NCI-H2196 (cell line): ENCODE results near the gene TSPAN10.

ENCODE experiments used
- DNase-seq: peaks from one replicate; lab custom pipeline; 2025; ENCODE audit not compliant: unreplicated experiment; lab: John Stamatoyannopoulos, UW

The TSPAN10 gene

DNA sequence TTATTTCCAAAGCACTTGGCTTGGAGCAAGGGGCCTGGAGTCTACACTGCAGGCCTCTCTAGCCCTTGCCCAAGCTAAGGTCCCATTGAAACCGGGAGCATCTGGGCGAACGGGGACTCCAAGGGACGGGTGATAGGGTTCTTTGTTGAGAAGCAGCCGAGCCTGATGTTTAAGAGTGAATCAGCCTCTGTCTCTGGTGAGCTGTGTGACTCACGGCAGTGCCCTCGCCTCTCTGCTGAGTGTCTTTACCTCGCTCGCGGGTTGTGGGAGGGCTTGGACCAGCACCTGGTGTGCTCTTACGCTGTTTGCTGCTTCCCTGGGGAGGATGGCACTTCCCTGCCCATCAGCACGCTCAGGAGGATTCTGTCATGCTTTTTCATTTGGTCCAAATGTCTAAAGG, 48.1 kb downstream of the TSPAN10 start:
- peak; percentile 39 for DNase-seq

DNA sequence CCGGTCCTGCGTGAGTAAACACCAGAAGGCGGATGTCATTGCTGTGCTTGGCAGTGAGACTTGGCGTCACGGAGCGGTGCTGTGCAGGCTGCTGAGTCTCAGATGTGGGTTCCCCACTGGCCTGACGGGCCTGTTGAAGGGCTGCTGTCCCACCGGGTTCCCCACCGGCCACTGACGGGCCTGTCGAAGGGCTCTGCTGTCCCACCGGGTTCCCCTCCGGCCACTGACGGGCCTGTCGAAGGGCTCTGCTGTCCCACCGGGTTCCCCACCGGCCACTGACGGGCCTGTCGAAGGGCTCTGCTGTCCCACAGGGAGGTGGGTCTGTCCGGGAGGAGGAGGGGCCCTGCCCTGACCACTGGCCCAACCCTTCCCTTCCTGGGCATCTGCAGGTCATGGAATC, 49.6 kb downstream of the TSPAN10 start:
- DNase-seq = no peak

DNA sequence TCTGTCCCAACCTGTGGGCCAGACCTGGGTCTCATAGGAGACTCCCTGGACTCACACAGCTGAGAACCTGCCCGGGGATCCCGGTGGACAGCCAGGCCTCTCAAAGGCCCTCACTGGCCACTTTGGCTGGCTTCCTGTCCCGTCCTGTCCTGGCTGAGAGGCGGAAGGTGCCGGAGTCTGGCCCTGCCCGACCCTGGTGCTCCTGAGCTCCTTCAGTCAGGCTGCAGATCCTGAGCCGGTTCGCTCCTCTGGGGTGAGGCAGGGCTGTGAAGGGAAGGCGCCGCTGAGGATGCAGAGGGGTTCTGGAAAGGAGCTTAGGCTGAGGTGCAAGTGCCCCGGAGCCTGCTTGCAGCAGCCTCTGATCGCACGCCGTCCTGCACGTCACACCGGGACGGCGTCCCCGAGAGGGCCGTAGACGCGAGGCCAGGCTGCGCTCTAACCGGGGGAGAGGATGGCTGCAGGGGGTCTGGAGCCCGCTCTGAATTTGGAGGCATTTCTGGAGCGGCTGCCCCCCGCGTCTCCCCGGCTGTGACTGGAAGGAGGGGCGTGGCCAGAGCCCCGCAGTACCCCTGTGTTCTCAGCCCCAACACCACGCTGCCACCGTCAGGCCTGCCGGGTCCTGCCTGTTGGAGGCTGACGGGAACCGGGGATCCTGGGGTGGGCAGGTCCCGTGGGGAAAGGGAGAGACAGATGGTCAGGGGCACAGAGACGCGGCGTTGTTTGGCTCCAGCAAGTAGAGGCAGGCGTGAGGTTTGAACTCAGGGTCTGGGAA, 51.0 kb downstream of the TSPAN10 start:
- no peak for DNase-seq

DNA sequence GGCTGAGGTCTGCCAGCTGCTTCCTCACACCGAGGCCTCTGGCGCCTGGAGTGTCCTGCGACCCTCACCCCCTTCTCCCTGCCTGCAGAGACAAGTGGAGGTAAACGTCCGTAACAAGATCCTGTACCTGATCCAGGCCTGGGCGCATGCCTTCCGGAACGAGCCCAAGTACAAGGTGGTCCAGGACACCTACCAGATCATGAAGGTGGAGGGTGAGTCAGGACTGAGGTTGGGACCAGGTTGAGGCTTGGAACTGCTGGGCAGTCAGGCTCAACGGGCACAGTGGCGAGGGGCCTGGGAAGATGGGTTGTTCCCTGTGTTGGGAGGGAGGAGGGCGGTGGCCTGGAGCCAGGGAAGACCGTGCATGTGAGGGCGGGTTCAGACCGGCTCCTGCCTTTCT, 51.6 kb downstream of the TSPAN10 start:
- DNase-seq = no peak

DNA sequence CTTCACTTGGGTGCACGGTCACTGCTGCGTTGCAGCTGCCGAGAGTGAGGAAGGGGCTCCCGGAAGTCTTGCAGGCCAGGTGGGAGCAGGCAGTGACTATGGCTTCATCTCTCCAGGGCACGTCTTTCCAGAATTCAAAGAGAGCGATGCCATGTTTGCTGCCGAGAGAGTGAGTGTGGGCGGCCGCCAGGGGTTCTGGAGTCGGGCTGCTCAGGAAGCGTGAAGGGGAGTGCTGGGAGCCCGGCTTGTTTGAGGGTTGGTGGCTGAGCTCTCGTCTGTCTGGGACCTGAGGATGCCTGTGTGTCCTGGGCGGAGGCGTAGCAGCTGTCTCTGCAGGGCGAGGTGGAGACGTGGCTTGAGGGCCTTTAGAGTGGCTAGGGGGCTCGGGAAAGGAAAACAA, 53.1 kb downstream of the TSPAN10 start:
- no peak for DNase-seq

DNA sequence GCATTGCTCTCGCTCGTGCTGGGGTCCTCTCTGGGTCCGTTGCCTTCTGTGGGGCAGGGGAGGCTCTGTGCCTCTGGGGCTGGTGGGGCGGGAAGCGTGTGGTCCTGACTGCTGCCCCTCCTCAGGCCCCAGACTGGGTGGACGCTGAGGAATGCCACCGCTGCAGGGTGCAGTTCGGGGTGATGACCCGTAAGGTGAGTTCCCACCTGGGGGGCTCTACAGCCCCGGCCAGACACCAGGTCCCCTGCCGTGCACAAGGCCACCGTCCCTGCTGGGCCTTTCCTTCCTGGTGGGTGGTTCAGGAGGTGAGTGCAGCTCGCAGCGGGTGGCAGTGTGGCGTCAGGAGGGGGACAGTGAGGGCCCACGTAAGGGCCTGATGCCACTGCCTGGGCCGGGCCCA, 53.6 kb downstream of the TSPAN10 start:
- DNase-seq = no peak

DNA sequence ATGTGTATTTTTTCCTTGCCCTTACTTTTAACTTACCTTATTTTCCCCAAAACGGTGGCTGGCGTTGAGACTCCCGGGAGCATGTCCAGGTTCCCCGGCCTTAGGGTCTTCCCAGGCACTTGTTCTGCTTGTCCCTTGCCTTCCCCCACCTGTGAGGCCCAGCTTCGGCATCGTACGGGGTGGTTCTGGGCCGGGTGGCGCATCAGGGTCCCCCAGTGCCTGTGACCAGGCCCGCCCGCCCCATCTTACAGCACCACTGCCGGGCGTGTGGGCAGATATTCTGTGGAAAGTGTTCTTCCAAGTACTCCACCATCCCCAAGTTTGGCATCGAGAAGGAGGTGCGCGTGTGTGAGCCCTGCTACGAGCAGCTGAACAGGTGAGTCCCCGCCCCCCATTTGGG, 54.2 kb downstream of the TSPAN10 start:
- no peak for DNase-seq

DNA sequence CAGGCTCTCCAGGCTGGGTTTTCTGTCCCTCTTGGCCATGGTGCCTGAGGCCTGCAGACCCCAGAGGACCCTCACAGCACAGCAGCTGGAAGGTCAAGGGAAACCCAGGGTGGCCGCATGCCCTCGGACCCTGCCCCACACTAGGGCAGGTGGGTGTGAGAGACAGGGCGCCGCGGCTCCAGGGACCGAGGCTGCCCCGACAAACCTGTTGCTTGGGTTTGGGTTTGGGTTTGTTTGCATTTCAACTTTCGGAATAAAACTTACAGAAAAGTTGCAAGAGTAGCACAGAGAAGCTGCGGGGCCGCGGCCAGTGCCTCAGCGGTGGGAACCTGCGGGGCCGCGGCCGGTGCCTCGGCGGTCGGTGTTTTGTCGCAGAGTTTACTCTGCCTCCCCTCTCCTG, 54.6 kb downstream of the TSPAN10 start:
- DNase-seq = no peak

DNA sequence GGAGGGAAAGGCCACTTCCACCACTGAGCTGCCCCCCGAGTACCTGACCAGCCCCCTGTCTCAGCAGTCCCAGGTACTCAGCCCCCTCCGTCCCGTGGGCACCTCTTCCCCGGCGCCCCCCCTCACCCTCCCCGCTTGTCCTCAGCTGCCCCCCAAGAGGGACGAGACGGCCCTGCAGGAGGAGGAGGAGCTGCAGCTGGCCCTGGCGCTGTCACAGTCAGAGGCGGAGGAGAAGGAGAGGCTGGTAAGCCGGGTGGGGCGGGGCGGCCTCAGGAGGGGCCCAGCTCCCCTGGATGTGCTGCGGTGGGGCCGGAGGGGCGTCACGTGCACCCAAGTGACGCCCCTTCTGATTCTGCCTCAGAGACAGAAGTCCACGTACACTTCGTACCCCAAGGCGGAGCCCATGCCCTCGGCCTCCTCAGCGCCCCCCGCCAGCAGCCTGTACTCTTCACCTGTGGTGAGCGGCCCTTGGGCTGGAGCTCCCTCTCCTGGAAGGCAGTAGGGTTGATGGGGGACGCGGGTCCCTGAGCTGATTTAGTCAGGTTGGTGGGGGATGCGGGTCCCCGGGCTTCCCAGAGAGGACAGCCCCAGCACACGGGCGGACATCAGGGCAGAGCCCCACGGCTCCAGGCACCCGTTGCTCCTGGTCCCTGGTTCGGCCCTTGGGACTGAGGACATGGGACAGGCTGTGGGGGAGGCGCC, 56.7 kb downstream of the TSPAN10 start:
- no peak for DNase-seq

DNA sequence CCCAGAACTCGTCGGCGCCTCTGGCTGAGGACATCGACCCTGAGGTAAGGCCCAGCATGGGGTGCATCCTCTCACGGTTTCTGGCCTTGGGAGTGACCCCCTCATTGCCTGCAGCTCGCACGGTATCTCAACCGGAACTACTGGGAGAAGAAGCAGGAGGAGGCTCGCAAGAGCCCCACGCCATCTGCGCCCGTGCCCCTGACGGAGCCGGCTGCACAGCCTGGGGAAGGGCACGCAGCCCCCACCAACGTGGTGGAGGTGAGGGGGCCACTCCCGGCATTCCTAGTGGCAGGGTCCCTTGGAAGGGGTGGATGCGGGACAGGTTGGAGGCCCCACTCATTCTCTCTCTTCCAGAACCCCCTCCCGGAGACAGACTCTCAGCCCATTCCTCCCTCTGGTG, 57.8 kb downstream of the TSPAN10 start:
- no peak for DNase-seq

DNA sequence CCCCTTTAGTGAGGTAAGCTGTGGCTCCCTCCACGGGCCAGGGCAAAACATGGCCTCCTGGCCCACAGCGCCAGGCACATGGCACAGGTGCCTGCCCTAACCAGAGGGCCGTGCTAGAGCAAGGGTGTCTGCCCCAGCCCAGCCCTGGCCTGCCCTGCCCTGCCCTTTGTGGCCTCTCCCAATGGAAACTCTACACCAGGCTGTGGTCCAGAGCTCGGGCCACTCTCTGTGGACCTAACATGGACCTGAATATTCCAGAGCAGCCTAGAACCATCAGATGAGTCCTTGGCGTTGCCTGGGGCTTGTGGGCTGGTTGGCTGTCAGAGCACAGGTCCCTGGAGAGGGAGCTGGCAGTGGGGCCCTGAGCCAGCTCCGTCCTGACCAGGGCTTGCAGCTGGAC, 58.2 kb downstream of the TSPAN10 start:
- DNase-seq = no peak

DNA sequence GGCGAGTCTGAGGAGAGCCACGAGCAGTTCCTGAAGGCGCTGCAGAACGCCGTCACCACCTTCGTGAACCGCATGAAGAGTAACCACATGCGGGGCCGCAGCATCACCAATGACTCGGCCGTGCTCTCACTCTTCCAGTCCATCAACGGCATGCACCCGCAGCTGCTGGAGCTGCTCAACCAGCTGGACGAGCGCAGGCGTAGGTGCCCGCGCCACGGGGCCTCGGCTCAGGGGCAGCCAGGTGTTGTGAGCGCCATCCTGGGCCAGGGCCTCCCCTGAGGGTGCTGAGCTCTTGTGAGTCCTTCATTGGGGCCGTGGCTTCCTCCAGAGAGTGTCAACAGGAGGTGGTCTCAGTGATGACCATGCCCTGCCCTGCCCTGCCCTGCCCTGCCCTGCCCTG, 58.8 kb downstream of the TSPAN10 start:
- no peak for DNase-seq

DNA sequence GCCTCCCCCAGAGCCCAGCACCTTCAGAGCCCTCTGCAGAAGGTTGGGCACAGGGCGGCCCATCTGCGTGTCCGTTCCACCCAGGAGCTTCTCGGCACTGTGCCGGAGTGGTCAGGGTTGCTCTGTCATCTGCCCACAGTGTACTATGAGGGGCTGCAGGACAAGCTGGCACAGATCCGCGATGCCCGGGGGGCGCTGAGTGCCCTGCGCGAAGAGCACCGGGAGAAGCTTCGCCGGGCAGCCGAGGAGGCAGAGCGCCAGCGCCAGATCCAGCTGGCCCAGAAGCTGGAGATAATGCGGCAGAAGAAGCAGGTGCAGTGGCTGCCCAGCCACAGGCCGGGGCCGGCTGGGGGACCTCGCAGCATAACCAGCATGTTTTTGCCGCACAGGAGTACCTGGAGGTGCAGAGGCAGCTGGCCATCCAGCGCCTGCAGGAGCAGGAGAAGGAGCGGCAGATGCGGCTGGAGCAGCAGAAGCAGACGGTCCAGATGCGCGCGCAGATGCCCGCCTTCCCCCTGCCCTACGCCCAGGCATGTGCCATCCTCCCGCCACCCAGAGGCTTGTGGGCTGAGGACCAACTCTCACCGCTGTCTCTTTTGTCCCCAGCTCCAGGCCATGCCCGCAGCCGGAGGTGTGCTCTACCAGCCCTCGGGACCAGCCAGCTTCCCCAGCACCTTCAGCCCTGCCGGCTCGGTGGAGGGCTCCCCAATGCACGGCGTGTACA, 59.4 kb downstream of the TSPAN10 start:
- DNase-seq = no peak

DNA sequence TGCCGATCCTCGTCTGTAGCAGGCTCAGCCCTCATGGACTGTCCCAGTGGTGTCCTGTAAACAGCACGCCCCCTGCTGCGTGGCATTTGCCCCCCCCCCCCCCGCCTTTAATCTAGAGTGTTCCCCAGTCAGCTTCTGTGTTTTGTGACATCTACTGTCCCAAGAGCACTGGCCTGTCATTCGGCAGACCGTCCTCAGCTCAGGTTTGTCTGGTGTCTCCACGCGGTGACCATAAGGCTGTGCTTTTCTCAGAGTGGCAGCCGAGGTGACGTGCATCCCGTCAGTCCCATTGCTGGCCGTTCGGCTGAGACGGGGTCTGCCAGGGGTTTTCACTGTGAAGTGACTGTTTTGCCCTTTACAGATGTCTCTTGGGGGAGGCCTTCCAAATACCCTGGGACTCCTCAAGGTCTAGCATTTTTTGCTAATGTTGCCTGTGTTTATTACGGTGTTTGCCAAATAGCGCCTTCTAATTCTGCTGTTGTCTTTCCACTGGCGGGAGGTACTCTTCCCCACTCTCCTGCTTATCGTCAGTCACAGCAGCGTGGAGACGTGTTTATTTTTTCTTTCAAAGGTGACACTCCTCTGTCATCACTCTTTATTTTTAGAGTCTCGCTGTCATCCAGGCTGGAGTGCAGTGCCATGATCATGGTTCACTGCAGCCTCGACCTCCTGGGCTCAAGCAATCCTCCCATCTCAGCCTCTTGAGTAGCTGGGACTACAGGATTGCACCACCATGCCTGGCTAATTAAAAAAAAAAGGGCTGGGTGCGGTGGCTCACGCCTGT, 60.5 kb downstream of the TSPAN10 start:
- no peak for DNase-seq
